Motor neuron (in vitro differentiated cells): ENCODE data around the gene MAPK1. TPM values are rescaled to one million over a fixed set of nuclear protein-coding genes. Genes with fewer than 3 reads are reported as not detected.
"Not testable (repeated sequence)": the region's sequence is repeated elsewhere in the genome, so short reads cannot be mapped to it uniquely, and the experiment has no call there.

Experiments used
- ATAC-seq, 8 experiments: fragments of 200-7000 bp; cut with Tn5 transposase; replicated peaks in 6 of 8; 2 replicates each; pipeline ENCODE4 v1.8.0; 2021; ENCODE audit warnings: mild to moderate bottlenecking in 8 of 8, moderate library complexity in 8 of 8
- H3K27ac ChIP-seq, 2 donors: fragments of 250-450 bp; sonication (Bioruptor Pico); 2 replicates each; pipeline ENCODE4 v1.9.0; 2021; ENCODE audit warnings: antibody characterized with exemption in 2 of 2, mild to moderate bottlenecking in 2 of 2, moderate library complexity in 1 of 2
- H3K4me1 ChIP-seq, 2 donors: fragments of 250-450 bp; sonication (Bioruptor Pico); replicated peaks in 1 of 2; 2 replicates each; pipeline ENCODE4 v1.6.1; 2021; ENCODE audit warnings: antibody characterized with exemption in 2 of 2, mild to moderate bottlenecking in 2 of 2, moderate library complexity in 1 of 2
- H3K4me3 ChIP-seq, 5 donors: fragments of 250-450 bp; sonication (Bioruptor Pico); 2 replicates each; pipeline ENCODE4 v1.9.0; 2021; ENCODE audit warnings: antibody characterized with exemption in 5 of 5, mild to moderate bottlenecking in 5 of 5, moderate library complexity in 4 of 5
- WGBS, 10 experiments: fragments of 450-650 bp; shearing (Covaris generic); methylation state at CpG; one replicate each; pipeline ENCODE4 v1.0.0; 2022; 5-methylcytosine and 5-hydroxymethylcytosine counted together
- in situ Hi-C, 9 experiments: fragments of 400-800 bp; cut with MboI; loops; one replicate each; pipeline ENCODE4 v1.15.0; 2021; ENCODE audit warnings: low sequenced_read_pairs in 9 of 9, low pct_unique_long_range_greater_than_20kb in 2 of 9; ENCODE audit not compliant: unreplicated experiment in 9 of 9
- total RNA-seq, 8 experiments: library from RNA; unstranded; fragments of 300-600 nt; gene quantifications; 2 replicates each; pipeline versions ENCODE4 v1.2.3 to v1.2.4, GENCODE V29; 2022

MAPK1 gene
- total RNA-seq, 8 experiments from 2014 or later, result 23.7 to 70.5 (median 42.9) TPM

DNA sequence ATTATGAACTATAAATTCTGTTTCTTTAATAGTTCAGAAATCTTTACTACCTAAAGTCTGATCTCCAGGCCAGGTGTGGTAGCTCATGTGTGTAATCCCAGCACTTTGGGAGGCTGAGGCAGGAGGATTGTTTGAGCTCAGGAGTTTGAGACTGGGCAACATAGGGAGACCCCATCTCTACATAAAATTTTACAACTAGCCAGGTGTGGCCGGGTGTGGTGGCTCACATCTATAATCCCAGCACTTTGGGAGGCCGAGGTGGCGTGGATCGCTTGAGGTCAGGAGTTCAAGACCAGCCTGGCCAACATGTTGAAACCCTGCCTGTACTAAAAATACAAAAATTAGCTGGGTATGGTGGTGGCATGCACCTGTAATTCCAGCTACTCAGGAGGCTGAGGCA, 5.3 kb upstream of the MAPK1 start:
- H3K4me3 ChIP-seq, in situ Hi-C loops, H3K27ac ChIP-seq, H3K4me1 ChIP-seq, ATAC-seq: not testable (repeated sequence)
- WGBS, 10 experiments, result 57 to 100% (median 91%) methylated on average over 1 to 4 of the region's 4 CpGs; no CpG with 5 or more reads in 5 of the 10 experiments

DNA sequence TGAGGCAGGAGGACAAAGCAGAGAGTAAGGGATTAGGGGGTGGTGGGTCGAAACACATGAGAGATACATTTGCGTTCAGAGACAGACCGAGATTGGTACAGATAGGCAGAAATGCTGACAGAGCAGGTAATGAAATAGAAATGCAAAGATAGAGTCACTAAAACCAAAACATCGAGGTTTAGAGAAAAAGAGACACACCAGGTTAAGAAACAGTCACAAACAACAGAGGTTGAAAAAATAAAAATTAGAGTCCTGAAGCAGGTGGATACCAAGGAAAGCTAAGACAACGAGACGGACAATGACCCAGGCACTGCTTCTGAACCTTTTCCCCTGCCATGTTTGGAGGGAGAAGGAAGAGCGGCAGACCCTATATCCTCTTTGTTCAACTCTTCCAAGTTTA, 1.2 kb upstream of the MAPK1 start:
- in situ Hi-C loops, result no loop called here
- Histone ChIP-seq H3K4me3 (peak overlapping the region in 1 of 5 donors; percentile 93), H3K27ac (peak overlapping the region in 1 of 2 donors; percentile 94), H3K4me1 (peaks cover 14 to 29% of the 10 kb centered on the region in 2 donors)
- no peak for ATAC-seq
- 83 to 98% (median 93%) methylated on average over 3 to 7 of the region's 7 CpGs; no CpG with 5 or more reads in 2 of the 10 experiments for WGBS, 10 experiments

DNA sequence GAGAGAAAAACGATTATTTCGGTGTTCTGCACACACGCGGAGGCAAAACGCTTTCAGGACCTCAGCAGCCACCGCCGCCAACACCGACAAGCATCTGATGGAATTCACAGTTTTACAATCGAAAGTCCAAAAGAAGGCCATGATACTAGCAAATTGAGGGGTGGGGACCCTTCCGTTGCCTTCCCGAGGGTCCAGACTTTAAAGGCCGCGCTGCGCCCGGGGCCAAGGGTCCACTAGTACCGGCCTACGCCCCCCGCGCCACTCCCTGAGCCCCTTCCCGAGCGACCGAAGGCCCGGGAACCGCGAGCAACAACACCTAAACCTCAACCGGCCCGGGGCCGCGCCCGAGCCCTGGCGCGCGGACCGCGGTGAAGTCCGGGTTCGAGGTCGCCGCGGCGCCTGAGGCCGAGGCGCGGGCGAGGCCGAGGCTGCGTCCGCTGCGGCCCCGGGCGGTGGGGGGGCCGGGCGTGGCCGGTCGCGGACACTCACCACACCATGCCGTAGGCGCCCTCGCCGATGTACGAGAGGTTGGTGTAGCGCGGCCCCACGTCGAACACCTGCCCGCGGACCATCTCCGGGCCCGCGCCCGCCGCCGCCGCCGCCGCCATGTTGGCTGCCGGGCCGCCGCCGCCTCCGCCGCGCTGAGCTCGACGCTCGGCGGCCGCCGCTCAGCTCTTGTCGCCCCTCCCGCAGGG, 465 bp downstream of the MAPK1 start:
- H3K27ac ChIP-seq, result peak overlapping the region; percentile 92 to 94
- WGBS, 10 experiments, result 0 to 1% (median 0%) methylated on average over 6 to 34 of the region's 91 CpGs; no CpG with 5 or more reads in 5 of the 10 experiments
- ATAC-seq, result peak in 6 of 8 experiments; percentile 47 to 63 (median 57)
- H3K4me1 ChIP-seq, result peaks cover 16 to 29% of the 10 kb centered on the region in 2 donors
- H3K4me3 ChIP-seq, result peak overlapping the region; percentile 77 to 97 (median 92)
- in situ Hi-C loops, result no loop called here

DNA sequence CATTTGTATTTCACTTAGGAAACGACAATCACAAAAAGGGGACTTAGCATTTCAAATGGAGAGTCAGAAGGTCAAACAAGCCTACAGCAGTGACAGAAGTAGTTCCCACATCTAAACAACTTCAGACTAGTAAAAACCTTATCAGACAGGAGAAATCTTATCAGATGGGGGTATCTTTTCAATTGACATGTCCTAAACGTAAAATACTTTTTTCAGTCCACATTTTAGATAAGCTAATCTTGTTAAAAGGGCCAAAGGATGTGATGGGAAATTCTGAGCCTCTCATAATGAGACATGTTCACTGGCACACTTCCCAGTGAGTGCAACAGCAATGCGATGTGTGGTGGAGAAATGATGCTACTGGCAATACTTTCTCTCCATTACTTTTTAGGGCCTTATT, 2.4 kb downstream of the MAPK1 start:
- 0 to 44% (median 16%) methylated on average over 1 to 3 of the region's 3 CpGs; no CpG with 5 or more reads in 2 of the 10 experiments for WGBS, 10 experiments
- H3K4me1 ChIP-seq, result peaks cover 19 to 29% of the 10 kb centered on the region in 2 donors
- no peak for ATAC-seq
- H3K27ac ChIP-seq, result peak overlapping the region in 1 of 2 donors; percentile 32
- in situ Hi-C loops, result no loop called here
- peak overlapping the region; percentile 12 to 97 (median 89) for H3K4me3 ChIP-seq

DNA sequence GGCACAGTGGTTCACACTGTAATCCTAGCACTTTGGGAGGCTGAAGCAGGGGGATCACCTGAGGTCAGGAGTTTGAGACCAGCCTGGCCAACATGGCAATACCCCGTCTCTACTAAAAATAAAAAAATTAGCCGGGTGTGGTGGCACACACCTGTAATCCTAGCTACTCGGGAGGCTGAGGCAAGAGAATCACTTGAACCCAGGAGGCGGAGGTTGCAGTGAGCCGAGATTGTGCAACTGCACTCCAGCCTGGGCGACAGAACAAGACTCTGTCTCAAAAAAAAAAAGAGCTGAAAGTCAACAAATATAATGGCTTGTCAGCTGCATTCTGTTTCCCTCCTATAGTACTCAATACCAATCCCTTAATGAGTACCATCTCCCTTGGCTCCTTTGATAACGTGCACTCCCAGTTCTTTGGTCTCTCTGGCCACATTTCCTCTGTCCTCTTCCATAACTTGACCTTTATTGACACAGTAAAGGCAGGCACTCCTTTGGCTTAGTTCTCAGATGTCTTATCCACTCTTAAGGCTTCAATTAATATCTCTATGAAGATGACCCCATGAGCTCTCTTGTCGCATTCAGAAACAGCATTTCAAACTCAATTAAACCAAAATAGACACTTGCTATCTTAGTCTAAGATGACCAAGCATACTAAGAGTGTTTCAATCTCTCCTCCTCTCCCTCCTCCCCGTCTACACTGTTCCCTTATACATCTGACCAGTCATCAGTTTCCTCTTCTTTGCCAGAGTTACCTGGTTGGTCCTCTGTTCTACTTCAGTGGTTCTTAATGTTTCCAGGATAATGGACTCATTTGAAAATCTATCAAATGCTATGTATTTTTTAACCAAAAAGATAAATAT, 4.8 kb downstream of the MAPK1 start:
- 40 to 100% (median 87%) methylated on average over 1 to 6 of the region's 9 CpGs for WGBS, 10 experiments
- H3K4me1 ChIP-seq, result peaks cover 21 to 27% of the 10 kb centered on the region in 2 donors
- H3K27ac ChIP-seq, result no peak overlapping the region
- ATAC-seq, result no peak
- in situ Hi-C loops, result no loop called here
- no peak overlapping the region for H3K4me3 ChIP-seq

DNA sequence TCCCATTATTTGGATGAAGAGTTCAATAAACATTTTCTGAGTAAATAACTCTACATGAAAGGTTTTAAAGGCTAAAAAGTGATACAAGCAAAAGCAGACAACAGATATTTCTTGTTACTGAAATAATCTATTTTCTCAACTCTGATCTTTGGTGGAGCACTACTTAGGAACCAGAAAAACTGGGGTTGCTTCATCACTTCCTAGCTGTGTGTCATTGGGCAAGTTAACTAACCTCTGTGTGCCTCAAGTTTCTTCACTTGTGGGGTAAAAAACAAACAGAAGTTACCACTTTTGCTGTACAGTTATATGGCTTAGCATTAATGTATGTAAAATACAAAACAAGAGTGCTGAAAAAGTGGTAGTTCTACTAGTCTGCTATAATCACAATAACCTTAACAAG, 5.6 kb downstream of the MAPK1 start:
- in situ Hi-C loops, result no loop called here
- peaks cover 27% of the 10 kb centered on the region in 2 donors for H3K4me1 ChIP-seq
- ATAC-seq, result no peak
- H3K4me3 ChIP-seq, result no peak overlapping the region
- H3K27ac ChIP-seq, result no peak overlapping the region

DNA sequence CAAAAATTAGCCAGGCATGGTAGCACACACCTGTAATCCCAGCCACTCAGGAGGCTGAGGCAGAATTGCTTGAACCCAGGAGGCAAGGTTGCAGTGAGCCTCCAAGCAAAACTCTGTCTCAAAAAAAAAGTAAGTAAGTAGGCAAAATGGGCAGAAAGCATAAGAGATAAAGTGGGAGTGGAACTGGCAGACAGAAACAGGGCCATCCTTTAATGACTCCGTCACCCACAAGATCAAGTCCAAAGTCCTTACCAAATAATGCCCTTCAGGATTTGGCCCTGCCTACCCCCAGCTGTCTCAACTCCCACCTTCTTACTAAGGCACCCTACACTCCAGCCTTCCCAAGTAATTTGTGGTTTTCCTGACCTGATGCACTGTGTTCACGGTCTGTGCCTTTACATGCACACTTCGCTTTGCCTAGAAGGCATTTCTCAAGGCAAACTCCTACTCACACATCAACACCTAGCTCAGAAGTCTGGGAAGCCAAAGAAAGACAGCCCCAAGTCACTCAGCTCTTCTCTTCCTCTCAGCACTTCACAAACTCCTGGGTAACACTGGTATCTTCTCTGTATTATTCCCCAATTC, 6.1 kb downstream of the MAPK1 start:
- ATAC-seq, result no peak
- in situ Hi-C loops, result no loop called here
- H3K27ac ChIP-seq, result peak overlapping the region in 1 of 2 donors; percentile 44
- no peak overlapping the region for H3K4me3 ChIP-seq
- WGBS, 10 experiments, result 56 to 100% (median 87%) methylated on average over 1 to 3 of the region's 3 CpGs; no CpG with 5 or more reads in 3 of the 10 experiments
- H3K4me1 ChIP-seq, result peaks cover 27 to 30% of the 10 kb centered on the region in 2 donors

DNA sequence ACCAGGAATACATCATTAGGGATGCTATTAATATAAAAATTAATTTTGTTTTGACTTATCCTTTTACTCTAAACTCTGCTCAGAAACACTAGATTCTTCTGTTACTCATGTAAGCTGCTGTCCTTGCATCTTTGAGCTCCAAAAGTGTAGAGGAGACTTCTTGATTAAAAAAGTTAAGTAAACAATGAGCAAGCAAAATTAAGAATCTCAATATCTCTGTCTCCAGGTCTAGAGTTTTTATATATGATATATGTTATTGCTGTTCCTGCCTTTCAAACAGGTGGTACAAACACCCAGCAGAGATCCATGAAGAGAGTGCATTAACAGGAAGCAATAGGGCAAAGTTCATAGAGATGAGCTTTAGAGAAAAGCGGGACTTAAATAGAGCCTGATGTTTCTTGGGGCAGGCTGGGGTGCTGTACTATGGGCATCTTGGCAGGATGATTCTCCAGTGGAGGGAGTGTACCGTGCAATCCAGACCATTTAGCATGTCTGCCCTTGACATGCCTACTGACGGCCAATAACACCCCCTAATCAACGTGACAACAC, 6.9 kb downstream of the MAPK1 start:
- 20 to 100% (median 89%) methylated on average over 1 to 4 of the region's 4 CpGs; no CpG with 5 or more reads in 3 of the 10 experiments for WGBS, 10 experiments
- peaks cover 26 to 33% of the 10 kb centered on the region in 2 donors for H3K4me1 ChIP-seq
- H3K27ac ChIP-seq, result peak overlapping the region in 1 of 2 donors; percentile 31
- ATAC-seq, result no peak
- H3K4me3 ChIP-seq, result no peak overlapping the region
- in situ Hi-C loops, result no loop called here

DNA sequence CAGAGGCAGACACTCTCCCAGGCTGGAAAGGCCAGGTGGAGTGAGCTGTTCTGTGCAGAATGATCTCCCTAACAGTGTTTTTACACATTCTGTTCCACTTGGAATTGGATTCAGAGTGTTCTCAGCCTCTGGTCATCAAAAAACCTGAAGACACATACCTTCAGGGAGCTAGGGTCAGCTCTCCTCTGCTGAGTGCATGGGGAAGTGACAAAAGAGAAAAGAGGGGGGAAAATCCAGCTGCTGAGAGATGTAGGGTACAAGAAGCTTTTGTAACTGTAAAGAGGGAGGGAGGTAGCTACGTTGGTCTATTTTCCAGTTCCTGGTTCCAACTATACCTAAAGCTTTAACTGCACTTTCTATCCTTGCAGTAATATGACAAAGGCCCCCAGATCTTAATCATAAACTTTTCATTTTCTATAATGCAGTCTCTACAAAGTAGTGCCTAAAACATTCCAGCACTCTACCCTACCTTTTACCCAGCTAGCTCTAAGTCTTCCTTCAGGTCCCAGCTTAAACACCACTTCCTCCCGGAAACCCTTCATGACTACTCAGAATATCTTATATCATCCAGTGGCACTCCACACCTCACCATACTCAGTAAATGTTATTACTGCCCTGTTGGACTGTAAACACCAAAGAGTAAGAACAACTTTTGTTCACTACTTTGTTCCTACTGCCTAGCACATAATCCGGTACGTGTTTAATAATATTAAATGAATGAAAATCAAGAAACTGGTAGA, 9.2 kb downstream of the MAPK1 start:
- 69 to 100% (median 90%) methylated on average over 2 to 4 of the region's 4 CpGs; no CpG with 5 or more reads in 1 of the 10 experiments for WGBS, 10 experiments
- in situ Hi-C loops, result no loop called here
- Histone ChIP-seq H3K4me3 (no peak overlapping the region), H3K27ac (peak overlapping the region; percentile 44 to 54), H3K4me1 (peaks cover 8 to 22% of the 10 kb centered on the region in 2 donors)
- peak in 1 of 8 experiments; percentile 41 for ATAC-seq

DNA sequence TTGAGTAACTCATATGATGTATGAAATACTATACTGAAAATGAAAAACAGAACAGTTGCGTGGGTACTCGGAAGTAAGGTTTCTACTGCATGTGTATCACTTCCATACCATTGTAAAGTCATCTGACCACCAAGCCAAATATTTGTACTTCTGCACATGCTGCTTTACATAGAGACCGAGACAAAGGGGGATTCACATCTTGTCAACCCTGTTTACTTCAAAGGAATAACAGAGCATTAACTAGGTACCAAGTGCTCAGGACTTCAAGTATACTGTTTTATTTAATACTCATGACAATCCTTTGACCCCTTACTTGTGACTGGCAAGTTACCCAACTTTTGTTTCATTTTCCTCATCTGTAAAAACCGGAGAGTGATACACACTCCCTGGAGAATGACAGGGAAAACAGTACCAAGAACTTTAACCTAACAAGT, 9.9 kb downstream of the MAPK1 start:
- peak in 2 of 8 experiments; percentile 36 to 91 for ATAC-seq
- peaks cover 8 to 20% of the 10 kb centered on the region in 2 donors for H3K4me1 ChIP-seq

DNA sequence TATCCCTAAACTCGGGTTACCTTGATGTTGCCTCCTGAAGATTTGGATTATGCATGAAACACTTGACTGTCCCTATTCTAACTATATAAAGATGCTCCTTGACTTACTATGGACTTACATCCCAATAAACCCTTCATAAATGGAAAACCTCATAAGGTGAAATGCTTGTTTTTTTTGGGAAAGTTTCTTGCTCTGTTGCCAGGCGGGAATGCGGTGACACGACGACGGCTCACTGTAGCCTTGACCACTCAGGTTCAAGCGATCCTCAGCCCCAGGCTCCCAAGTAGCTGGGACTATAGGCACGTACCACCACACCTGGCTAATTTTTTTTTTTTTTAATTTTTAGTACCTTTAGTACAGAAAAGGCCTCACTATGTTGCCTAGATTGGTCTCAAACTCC, 10.6 kb downstream of the MAPK1 start:
- Histone ChIP-seq H3K4me1 (peaks cover 8 to 20% of the 10 kb centered on the region in 2 donors), H3K27ac (peak overlapping the region in 1 of 2 donors; percentile 61), H3K4me3 (no peak overlapping the region)
- 80 to 100% (median 86%) methylated on average over 1 to 8 of the region's 8 CpGs; no CpG with 5 or more reads in 1 of the 10 experiments for WGBS, 10 experiments
- no peak for ATAC-seq
- in situ Hi-C loops, result no loop called here

More for the DNA sequence above, 9.9 kb downstream of the MAPK1 start:
- Histone ChIP-seq H3K27ac (peak overlapping the region in 1 of 2 donors; percentile 45), H3K4me3 (no peak overlapping the region)
- in situ Hi-C loops, result no loop called here
- 79 to 100% (median 93%) methylated on average over 1 to 4 of the region's 4 CpGs; no CpG with 5 or more reads in 2 of the 10 experiments for WGBS, 10 experiments

DNA sequence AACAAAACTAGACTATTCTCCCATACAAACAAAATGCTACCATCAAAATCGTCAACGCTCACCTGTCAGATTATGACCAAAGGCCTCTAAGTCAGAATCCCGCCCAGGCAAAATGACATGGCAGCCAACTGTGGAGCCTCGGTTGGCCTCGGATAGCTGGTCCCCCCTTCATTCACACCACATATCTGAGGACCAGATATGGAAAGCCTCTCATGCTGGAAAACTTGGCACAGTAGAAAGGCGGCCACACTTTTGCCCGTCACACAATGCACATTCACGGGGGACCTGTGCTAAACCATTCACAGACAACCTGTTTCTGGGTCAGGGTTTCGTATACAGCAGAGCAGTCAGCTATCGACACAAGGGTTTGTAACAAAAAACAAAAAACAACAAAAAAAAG, 11.2 kb downstream of the MAPK1 start:
- ATAC-seq, result no peak
- H3K4me1 ChIP-seq, result peaks cover 8 to 20% of the 10 kb centered on the region in 2 donors
- in situ Hi-C loops, result no loop called here
- 90 to 100% (median 94%) methylated on average over 3 to 10 of the region's 10 CpGs for WGBS, 10 experiments
- H3K4me3 ChIP-seq, result no peak overlapping the region
- peak overlapping the region in 1 of 2 donors; percentile 46 for H3K27ac ChIP-seq
